ENCODE measurements around the gene TMEM44.
A peak's percentile ranks its signal among the peaks of the same experiment; 100 is the strongest.

The TMEM44 gene

GRCh38 chr3:194562986-194563385, 70.2 kb downstream of the TMEM44 start (continued):
- no peak for TF ChIP-seq ZNF677 (tag by site-specific recombination; IDR thresholded peaks at IDR 0.05)
- TF ChIP-seq ZNF366 (tag by site-specific recombination; conservative IDR thresholded peaks at IDR 0.05): no peak

- no peaks in the 10 kb centered on the region for H3K4me1 ChIP-seq (ENCODE audit: control insufficient read depth, insufficient read depth, low read length)
- POLR2A ChIA-PET: no interaction called here
- CTCF ChIA-PET: interaction anchor here (1.1 kb wide), 1 partner anchor 218 kb away, joined by 4 read pairs; no protein-coding TSS in a partner anchor
- H3K4me3 ChIP-seq (ENCODE audit: low read depth, low read length): no peak overlapping the region
- no peak overlapping the region for H3K27ac ChIP-seq (ENCODE audit: extremely low read depth, low read depth, low read length)
- H3K36me3 ChIP-seq (ENCODE audit: control insufficient read depth in 2 of 2, insufficient read depth in 1 of 2, low read length in 2 of 2): no peaks in the 10 kb centered on the region
- H3K9me3 ChIP-seq (ENCODE audit: control insufficient read depth, insufficient read depth, low read depth, low read length): no peaks in the 10 kb centered on the region
- TF ChIP-seq INSM2 (tag by site-specific recombination; IDR thresholded peaks at IDR 0.05) (0 out of 2 replicates have a peak, but pooled peaks have one; percentile 31), ZNF2 (tag by site-specific recombination; IDR thresholded peaks at IDR 0.05) (0 out of 2 replicates have a peak, but pooled peaks have one; percentile 19), ZNF510 (tag by site-specific recombination; IDR thresholded peaks at IDR 0.05; ENCODE audit: insufficient replicate concordance) (no peak), ZEB2 (tag by site-specific recombination; IDR thresholded peaks at IDR 0.05) (peak; percentile 61; the same call in 1 of the 2 replicates), ZNF202 (tag by site-specific recombination; IDR thresholded peaks at IDR 0.05; ENCODE audit: borderline replicate concordance) (no peak), ZNF433 (tag by site-specific recombination; IDR thresholded peaks at IDR 0.05; ENCODE audit: low read depth) (no peak), ATF2 (tag by site-specific recombination; IDR thresholded peaks at IDR 0.05; ENCODE audit: low read depth) (peak; percentile 97), OSR2 (tag by site-specific recombination; IDR thresholded peaks at IDR 0.05) (peak; percentile 68), ZNF558 (tag by site-specific recombination; IDR thresholded peaks at IDR 0.05) (peak; percentile 57; the same call in 1 of the 2 replicates), ZNF654 (tag by site-specific recombination; IDR thresholded peaks at IDR 0.05; ENCODE audit: low read depth) (no peak), ZBTB21 (tag by site-specific recombination; IDR thresholded peaks at IDR 0.05) (peak; percentile 39; the same call in 1 of the 2 replicates), BCL6B (tag by site-specific recombination; IDR thresholded peaks at IDR 0.05) (no peak), ZNF366 (tag by site-specific recombination; conservative IDR thresholded peaks at IDR 0.05) (peak; percentile 59; the same call in 1 of the 2 replicates), SP7 (tag by site-specific recombination; IDR thresholded peaks at IDR 0.05) (peak; percentile 26; the same call in 1 of the 2 replicates), ZBTB17 (tag by site-specific recombination; IDR thresholded peaks at IDR 0.05) (peak; percentile 40; the same call in 1 of the 2 replicates), ZNF629 (tag by site-specific recombination; IDR thresholded peaks at IDR 0.05) (peak; percentile 79), ZNF157 (tag by site-specific recombination; IDR thresholded peaks at IDR 0.05) (peak; percentile 66), PRDM6 (tag by site-specific recombination; IDR thresholded peaks at IDR 0.05) (peak; percentile 36; the same call in 1 of the 2 replicates), ZNF660 (tag by site-specific recombination; IDR thresholded peaks at IDR 0.05) (peak; percentile 100), IKZF3 (tag by site-specific recombination; IDR thresholded peaks at IDR 0.05) (peak; percentile 38; the same call in 1 of the 2 replicates), ZNF398 (tag by site-specific recombination; IDR thresholded peaks at IDR 0.05) (peak; percentile 30; the same call in 1 of the 2 replicates), SETDB1 (IDR thresholded peaks at IDR 0.05; ENCODE audit: insufficient read length, low read length) (no peak), HIC1 (tag by site-specific recombination; IDR thresholded peaks at IDR 0.05) (peak; percentile 55; the same call in 1 of the 2 replicates), ZFP41 (tag by site-specific recombination; IDR thresholded peaks at IDR 0.05; ENCODE audit: borderline replicate concordance) (no peak)
Observed at GRCh38 chr3:194561306-194561974, 71.8 kb downstream of the TMEM44 start.

Data from HEK293 (cell line).